Measurements from ENCODE around the gene ADARB1.

Gene ADARB1

DNA sequence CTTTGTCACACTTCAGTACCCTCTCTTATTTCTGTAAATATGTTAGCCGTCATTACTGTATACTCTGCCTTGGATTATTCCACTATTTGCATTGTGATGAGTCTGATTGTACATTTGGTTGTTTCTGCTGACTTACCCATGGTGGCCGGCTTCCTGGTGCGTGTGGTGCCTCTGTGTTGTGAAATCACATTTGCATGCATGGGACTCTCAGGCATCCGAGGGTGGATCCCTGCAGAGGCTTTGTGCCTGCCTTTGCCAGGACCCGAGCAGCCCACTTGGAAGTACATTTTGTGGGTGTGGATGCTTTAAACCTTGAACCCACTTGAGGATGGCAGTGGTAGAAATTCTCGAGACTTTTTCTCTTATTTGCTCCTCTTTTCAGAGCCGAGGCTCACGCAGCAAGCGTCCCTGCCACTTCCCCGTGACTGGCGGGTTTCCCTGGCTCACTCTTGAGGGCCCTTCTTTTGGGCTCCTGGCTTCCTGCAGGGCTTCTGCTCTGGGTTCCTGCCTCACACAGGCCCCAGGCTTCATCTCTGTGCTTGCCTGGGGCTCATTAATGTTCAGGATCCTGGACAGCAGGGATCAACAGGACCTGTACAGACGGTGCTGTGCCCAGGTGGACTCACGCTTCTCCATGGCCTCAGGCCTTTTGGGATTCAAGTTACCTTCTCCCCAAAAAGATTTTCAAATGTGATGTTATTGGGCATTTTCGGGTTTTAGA is 176.7 kb downstream of the ADARB1 start:
- no peak for DNase-seq (ENCODE audit: low read depth in 2 of 2)

DNA sequence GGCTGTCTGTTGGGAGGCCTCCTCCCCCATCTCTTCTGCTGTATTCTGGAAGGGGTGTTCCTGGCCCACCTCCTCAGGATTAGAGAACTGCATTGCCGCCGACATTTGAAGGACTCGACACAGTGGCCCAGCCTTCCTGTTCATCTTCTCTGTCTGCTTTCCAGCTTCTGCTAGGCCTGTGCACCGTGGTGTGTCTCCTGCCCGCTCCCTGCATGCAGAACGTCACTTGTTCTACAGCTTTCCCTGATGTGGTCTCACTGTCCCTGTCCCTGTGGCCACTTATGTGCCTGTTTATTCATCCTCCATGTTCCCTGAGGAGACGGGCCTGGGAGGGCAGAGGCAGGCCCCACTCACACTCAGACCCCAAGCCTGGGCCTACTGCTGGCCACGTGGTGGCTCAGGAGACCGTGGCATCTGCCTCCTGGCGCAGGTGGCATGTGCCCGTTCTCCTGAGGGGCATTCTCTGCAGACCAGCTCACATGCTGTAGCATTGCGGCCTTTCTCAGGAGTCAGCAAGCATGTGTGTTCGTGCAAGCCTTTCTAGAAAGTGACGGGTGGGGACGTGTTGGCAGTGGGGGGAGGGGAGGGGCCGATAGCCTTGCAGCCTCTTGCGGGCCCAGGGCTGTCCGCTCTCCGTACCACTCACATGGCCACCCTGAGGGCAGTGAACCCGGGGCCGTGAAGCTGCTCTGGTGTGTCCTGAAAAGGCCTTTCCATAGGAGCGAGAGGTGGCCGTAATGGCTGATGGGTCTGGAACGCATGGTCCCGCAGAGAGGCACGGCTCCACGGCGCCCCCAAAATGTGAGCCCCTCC is 177.5 kb downstream of the ADARB1 start:
- no peak for DNase-seq (ENCODE audit: low read depth in 2 of 2)

DNA sequence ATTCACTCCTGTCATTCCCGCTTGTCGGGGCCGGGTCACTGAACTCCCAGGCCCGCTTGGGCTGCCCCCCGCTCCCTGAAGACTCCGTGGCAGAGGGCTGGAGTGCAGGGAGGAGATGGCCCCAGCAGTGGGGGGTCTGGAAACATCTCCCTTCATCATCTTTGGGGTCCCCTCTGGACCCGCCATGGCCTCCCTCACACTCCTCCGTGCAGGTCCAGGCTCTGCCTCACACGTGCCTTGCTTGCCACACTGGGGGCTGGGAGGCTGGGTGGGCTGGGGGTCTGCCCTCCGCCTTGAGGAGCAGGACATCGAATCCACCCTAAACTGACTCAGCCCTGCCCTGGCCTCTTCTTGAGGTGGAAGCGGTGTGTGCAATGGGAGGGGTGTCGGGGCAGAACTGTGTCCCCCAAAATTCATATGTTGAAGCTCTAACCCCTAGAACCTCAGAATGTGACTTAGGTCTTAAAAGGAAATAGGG is 178.1 kb downstream of the ADARB1 start:
- DNase-seq (ENCODE audit: low read depth in 2 of 2), result no peak

DNA sequence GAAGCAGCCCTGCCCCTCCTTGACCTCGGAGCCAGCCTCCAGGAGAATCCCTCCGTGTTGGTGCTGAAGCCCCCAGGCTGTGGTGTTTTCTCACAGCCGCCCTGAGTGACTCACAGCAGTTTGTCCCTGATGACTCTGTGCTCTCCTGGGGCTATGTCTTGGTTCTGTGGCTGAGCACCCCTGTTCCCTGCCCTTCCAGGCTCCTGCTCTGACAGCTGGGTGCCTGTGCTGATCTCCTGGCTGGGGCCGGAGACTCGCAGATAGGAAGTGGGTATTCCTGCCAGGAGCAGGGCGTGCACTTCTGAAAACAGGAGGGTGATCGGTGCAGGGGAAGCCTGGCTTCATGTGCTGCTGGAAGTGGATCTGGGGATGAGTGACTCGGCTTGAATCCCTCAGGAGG is 178.8 kb downstream of the ADARB1 start:
- no peak for DNase-seq (ENCODE audit: low read depth in 2 of 2)

DNA sequence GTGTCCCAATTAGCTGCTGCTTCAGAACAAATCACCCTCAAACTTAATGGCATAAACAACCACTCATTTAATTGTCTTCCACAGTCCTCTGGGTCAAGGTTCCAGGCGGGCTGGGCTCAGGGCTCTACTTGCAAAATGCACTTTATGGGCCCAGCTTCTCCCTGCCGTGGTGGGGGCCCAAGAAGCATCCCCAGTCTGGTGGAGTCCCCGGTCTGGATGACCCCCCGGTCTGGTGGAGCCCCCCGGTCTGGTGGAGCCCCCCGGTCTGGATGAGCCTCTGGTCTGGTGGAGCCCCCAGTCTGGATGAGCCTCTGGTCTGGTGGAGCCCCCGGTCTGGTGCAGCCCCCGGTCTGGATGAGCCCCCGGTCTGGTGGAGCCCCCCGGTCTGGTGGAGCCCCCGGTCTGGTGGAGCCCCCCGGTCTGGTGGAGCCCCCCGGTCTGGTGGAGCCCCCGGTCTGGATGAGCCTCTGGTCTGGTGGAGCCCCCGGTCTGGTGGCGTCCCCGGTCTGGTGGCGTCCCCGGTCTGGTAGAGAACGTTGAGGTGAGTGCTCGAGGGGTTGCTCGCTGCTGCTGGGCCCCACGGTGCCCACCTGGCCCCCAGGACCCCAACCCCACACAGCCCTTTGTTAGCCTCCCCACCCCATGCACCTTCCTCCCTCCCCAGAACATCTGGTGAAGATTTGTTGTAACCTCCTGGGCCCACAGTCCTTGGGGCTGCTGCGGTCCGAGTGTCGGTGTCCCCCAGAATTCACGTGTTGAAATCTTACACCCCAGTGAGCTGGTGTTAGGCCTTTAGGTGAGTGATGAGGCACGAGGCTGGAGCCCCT is 179.5 kb downstream of the ADARB1 start:
- no peak for DNase-seq (ENCODE audit: low read depth in 2 of 2)

DNA sequence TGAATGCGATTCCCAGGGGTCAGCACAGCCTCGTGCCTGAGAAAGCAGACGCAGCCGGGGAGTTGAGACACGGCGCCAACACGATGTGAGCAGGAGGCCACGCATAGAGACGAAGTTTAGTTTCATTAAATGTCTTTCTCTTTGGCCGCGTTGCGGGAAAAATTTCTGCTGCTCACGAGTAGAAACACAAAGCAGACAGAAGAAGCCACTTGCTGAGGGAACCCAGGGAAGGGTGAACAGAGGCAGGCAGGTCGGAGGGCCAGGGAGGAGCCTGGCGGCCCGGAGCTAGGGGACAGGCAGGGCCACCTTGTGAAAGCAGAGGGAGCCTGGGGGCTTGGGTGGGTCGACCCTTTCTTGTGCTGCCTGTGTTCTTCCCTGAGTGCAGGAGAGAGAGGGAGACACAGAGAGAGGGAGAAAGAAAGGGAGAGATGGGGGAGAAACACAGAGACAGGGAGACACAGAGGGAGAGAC is 180.1 kb downstream of the ADARB1 start:
- DNase-seq (ENCODE audit: low read depth in 2 of 2), result no peak

DNA sequence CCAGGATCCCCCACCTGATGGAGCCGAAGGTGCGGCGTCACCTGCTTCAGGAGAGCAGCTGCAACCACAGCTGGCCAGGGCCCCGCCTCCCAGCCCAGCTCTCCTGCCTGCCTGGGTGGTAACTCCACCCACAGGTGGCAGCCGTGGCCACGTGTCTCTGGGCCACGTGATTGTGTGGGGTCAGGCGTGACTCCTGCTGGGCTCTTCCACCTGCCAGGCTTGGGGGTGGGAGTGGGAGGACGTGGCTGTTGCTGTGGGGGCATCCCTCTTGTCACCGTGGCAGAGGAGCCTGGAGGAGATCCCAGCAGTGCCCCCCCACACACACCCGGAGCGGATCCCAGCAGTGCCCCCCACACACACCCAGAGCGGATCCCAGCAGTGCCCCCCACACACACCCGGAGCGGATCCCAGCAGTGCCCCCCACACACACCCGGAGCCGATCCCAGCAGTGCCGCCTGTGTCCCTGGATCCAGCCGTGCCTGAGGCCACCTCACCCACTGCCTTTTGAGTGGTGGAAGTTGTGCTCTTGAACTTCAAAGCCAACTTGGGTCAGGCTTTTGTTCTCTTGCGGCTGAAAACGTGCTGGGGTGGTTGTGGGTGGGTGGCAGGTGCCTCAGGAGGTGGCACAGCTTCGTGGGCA is 181.1 kb downstream of the ADARB1 start:
- DNase-seq (ENCODE audit: low read depth in 2 of 2), result no peak

DNA sequence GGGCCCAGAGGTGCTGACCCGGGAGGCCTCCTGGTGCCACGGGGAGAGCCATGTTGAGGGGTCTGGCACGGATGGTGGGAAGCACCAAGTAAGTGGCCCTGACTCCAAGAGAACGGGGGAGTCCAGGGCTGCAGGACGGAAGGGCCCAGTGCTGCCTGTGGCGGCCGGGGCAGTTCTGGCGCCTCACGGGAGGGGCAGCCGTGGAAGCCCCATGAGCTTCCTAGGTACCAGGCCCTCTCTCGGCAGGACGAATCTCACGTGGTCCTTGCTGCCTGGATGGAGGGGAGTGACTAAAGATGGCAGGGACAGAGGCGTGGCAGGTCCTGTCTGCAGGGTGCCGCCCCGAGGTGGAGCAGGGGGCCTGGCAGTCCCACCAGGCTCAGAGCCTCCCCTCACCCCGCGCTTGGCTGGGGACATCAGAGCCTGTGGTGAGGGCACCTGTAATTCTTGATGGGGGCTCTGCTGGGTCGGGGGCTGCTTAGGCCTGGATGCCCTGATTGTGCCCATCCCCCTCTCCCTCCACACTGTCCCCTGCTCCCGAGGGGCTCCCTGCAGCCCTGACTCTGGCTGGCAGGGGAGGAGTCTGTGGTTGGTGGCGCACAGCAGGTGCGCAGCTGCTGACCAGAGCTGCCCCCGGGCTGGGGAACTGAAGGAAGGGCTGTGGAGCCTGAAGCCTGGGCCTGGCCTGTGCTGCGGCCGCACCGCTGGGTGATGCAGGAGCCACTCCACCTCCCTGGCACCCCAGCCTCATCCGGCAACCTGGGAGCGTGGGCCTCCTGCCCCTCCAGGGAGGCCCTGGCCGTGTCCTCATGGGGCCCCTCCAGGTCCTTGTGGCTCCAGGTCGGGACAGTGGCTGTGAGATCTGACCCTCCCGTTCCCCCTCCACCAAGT is 181.9 kb downstream of the ADARB1 start:
- no peak for DNase-seq (ENCODE audit: low read depth in 2 of 2)

DNA sequence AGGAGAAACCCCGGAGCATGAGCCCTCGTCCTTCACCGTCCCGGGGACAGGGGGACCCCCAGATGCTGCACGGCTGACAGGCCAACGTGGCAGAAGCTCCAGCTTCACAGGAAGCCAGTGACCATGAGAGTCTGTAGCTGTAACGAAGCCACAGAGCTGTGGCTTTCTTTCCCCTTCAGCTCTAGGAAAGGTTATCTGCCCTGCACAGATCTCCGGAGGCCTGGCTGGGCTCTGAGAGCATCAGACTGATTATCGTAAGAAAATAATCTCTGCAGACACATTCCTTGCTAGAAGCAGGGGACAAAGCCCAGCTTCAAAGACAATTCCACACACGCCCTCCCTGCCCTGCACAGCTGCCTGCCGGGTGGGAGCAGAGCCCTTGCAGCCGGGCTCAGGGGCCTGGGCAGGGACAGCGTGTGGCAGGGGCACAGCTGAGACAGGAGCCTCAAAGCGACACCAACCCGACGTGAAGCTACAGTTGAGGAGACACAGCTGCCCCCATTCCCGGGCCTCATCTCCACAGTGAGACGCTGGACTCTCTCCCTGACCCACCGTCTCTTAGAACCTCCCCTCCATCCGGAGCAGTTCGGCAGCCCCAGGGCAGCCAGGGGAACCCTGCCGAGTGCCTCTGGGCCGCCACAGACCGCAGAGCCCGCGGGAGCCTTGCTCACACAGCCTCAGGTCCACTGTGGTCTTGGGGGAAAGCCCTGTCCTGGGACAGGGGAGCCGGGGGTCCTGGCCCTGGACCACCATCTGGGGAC is 182.7 kb downstream of the ADARB1 start:
- DNase-seq (ENCODE audit: low read depth in 2 of 2), result no peak

DNA sequence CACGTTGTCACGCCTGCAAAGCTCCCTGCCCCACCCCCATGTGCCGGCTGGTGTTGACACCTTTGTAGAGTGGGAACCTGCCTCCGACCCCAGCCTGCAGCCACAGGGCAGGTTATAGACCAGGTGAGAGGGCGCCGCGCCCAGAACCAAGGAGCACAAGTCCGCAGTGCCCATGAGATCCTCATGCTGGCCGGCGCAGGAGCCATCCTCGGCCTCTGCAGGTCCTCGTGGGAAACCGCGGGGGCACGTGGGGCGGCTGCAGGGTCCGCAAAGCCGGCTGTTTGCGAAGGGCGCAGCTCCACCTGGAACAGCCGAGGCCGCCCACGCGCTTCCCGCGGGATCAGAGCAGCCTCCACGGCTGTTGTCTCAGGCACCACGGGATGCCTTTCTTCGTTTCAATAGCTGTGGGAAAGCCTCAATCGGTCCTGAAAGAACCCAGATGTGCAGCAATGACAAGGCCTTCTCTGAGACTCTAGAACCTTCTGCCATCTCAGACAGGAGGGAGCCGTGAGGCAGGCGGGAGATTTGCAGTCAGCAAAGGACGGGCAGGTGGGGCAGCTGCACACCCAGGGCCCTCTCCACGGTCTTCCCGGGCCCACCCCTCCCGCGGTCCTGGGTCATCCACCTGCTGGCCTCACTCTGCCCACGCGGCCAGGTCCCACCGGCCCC is 183.4 kb downstream of the ADARB1 start:
- DNase-seq (ENCODE audit: low read depth in 2 of 2), result no peak

DNA sequence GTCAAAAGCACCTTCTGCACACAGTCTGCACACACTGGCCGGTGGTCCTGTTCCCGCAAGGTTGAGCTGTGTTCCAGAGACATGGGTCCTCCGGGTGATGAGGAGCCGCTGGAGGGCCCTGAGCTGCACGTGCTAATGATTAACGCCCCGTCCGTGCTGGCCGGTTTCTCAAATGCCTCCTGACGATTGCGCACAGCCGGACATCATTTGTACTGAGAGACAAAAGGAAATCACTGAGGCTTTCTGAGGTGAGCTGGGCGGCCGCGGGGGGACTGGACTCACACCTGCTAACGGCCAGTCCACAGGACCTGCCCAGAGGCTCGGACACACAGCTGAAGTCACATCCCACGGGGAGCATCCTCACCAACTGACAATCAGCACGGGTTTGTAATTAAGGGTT is 184.1 kb downstream of the ADARB1 start:
- DNase-seq (ENCODE audit: low read depth in 2 of 2), result no peak

DNA sequence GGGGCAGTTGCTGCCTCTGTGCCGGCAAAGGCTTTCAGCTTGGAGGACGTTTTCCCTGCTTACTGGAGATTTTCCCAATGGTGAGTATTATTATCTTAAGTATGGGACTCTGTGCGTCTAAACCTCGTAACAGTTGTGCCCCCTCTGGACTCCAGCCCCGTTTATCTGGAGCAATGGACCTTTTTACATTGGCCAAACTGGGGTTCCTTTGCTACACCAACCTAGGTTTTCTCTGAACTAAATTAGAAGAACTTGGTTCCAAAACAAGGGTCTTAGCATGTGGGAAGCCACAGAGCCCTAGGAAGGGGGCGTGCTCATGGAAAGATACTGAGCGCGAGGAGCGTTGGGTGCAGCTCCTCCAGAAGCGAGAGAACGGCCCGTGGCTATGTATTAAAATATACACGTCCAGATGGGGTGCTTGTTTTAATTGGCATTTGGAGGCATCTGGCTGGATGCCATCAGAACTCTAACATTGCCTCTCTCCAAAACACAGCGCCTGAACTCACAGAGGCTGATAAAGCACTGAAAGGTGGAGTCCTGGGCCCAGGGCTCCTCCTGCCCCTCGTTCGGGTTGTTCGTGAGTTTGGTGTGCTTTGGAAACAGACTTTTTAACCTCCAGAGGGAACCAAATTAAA is 184.9 kb downstream of the ADARB1 start:
- DNase-seq (ENCODE audit: low read depth in 2 of 2), result no peak

DNA sequence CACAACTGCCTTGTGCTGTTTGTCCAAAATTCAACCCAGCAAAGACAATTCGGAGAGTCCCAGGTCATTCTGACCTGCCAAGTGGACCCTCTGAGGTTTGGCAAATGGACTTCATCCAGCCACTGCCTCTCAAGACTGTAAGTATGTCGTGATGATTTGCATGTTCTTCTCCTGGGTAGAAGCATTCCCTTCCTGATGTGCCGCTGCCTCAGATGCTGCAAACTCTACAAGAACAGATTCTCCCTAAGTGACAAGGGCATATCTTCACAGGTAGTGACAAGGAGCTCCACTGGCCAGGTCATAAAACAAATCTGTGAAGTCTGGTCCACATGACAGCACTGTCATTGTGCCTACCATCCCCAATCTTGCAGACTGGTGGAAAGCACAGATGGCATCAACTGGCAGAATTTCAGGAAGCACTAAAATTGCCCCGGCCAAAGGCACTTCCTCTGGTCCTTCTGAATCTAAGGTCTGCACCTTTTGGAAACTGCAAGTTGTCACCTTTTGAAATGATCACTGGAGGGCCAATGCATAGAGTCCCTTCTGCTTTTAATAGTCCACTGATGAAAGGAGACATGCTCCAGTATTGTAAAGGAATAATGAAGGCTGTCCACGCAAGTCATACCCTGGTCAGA is 185.9 kb downstream of the ADARB1 start:
- no peak for DNase-seq (ENCODE audit: low read depth in 2 of 2)

DNA sequence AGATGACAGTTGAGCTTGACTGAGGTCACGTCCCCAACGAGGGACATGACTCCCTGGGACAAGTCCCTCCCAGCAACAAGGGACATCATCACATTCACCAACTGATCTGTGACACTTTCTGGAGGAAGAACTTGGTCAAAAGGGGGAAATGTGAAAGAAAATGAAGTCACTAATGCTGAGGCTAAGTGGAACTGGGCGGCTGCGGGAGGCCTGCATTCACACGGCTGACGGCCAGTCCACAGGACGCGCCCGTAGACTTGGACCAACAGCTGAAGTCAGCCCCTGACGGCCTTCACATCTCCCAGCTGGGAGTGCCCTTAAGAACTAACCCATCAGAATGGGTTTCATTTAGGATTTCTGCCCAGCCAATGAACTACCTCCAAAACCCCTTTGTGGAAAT is 186.7 kb downstream of the ADARB1 start:
- no peak for DNase-seq (ENCODE audit: low read depth in 2 of 2)

DNA sequence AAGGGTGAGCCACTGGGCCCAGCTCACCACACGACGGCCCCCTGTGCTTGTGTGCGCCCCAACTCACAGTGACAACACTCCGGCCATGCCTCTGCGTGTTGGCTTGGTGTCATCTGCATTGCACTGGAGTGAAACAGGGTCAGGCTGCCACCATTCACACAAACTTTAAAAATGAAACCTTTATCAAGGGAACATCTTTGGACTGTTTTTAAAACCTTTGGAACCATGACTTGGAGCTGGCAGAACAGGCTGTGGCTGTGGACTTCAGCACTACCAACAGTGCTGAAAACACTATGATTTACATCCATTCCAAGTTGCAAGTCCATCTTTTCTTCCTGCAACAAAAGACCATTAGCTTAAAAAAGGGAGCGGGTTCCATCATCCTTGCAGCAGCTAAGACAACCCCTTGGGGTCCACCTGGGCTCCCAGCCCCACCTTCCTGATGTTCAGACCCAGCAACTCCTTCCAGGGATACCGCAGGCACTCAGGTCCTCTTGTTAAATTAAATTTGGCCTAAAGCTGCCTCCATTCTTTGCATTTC is 187.7 kb downstream of the ADARB1 start:
- DNase-seq (ENCODE audit: low read depth in 2 of 2), result no peak

DNA sequence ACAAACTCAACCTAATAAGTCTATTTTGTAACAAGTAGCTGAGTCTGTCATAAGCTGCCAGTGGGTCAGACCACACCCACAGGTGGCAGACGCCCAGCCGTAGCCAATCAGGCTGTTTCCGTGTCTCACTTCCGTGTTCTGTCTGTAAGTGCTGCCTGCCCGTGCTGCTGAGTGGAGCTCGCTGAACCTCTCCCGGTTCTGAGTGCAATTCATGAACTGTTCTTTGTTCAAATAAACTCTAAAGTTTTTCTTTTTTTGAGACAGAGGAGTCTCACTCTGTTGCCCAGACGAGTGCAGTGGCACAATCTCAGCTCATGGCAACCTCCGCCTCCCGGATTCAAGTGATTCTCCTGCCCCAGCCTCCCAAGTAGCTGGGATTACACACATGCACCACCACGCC is 188.2 kb downstream of the ADARB1 start:
- no peak for DNase-seq (ENCODE audit: low read depth in 2 of 2)

DNA sequence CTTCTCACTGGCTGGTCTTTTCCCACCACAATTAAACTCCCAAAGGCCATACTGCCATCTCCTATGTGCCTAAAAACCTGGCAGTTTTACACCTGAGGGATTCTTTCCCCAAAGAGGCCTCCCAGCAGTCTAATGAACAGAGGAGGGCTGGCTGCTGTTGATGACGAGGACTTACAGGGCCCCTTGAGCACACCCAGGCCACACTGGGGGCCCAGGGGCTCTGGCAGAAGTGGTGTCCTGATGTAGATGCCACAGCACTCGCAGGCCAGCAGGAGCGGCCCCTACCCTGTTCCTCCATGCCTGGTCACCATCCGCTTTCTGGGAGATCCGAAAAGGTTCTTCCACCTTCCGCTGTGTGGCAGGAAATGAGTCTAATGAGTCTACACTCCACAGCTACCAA is 189.2 kb downstream of the ADARB1 start:
- no peak for DNase-seq (ENCODE audit: low read depth in 2 of 2)
